Stimulated activated CD8-positive, alpha-beta memory T cell treated with anti-CD3 and anti-CD28 coated beads, Interleukin-15, amount 100 ng/mL, for 48 hours (primary cell): ENCODE measurements around the gene SLC43A3.
"Not testable (repeated sequence)": the region's sequence is repeated elsewhere in the genome, so short reads cannot be mapped to it uniquely, and the experiment has no call there.

Experiments
- DNase-seq, 2 donors: peaks; one replicate each; pipeline ENCODE4 v3.0.0-alpha.2; 2020; ENCODE audit warnings: low read depth in 2 of 2

Gene SLC43A3

GRCh38 chr11:57459164-57460021, 32.5 kb upstream of the SLC43A3 start:
- no peak for DNase-seq

DNA sequence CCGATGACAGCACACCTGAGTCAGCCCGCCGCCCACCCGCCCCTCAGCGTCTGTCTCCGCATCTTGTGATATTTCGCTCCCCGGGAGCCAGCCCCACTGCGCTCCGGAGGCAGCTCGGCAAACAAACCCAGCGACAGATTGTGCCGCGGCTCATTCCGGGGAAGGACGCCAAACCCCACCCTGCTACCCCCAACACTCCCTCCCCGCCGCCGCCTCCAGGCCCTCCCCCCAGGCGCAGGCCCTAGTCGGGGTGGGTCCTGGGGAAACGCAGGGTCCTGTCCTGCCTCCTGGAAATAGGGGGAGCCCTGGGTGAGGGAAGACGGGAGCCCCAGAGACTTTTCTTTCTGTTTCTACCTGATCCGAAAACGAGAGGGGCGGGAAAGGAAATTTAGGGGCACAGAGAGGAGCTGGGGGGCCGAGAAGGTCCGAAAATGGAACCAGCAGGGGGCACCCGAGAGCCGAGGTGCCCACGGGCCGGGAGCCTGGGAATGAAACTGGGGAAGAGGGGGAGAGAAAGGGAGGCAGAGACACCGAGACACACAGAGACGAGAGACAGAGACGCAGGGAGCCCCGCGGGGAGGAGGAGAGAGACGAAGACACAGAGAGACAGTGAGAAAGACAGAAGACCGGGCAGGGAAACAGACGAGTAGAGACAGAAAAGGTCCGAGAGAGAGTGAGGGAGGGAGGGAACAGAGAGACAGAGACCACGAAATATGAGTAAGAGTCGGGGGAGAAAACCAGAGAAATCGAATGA, 31.7 kb upstream of the SLC43A3 start:
- DNase-seq, result peak in 1 of 2 donors; percentile 45

GRCh38 chr11:57458060-57458409, 31.1 kb upstream of the SLC43A3 start:
- DNase-seq, result no peak

GRCh38 chr11:57457643-57458023, 30.7 kb upstream of the SLC43A3 start:
- no peak for DNase-seq

- DNase-seq, result peak; percentile 49 to 56
These were observed 30.2 kb upstream of the SLC43A3 start for GRCh38 chr11:57456960-57457642.

DNA sequence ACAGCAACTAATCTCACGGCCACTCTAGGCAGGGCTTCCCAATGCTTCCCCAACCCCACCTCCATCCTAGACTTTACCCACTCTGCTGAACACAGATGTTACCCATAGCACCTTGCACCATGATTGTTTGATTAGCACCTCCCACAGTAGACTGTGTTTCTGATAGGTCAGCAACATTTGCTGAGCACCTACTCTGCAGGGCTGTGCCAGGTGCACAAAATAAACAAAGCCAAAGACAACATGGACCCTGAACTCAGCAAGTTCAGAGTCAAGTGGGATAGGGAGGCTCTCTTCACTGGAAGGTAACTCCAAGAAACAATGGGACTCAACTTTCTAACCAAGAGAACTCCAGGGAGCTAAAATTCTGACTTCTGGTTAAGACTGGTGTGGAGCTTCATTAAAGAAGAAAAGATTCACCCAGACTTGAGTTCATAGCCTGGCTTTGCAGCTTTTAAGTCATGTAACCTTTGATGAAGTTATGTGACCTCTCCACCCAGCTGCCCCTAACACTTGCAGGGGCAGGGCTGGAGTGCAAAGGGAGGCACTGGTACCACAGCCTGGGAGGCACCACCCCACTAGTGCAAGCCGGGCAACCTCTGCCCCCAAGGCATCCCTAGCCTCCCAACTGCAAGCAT, 26.7 kb upstream of the SLC43A3 start:
- no peak for DNase-seq

- DNase-seq, result no peak
These were observed 19.1 kb upstream of the SLC43A3 start for GRCh38 chr11:57446055-57446454.

- DNase-seq, result not testable (repeated sequence)
These were observed 18.1 kb upstream of the SLC43A3 start for GRCh38 chr11:57445122-57445394.

DNA sequence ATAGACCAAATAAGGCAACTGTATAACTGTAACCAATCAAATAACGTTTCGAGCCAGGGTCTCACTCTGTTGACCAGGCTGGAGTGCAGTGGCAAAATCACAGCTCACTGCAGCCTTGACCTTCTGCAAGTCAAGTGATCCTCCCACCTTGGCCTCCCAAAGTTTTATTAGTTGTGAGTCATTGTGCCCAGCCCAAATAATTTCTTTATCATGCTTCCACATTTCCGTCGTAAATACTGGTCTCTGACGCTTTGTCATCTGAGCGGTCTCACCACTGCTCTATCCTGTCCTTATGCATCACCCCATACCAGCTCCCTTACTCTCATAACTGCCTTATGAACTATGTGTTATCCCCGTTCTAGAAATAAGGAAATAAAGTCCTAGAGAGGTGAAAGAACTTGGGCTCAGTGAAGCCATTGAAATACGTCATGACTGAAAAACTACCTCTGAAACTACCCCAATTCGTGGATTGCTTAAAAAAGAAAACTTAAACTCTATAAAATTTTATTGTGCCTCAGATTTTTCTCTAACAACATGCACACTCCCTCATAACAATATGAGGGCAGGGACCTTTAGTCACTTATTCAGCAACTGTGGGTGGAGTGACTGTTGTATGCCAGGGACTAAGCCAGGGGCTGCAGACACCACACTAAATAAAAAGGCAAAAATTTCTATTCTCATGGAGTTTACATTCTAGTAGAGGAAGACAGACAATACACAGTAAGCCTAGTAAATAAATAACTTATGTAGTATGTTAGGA, 17.6 kb upstream of the SLC43A3 start:
- DNase-seq, result no peak

DNA sequence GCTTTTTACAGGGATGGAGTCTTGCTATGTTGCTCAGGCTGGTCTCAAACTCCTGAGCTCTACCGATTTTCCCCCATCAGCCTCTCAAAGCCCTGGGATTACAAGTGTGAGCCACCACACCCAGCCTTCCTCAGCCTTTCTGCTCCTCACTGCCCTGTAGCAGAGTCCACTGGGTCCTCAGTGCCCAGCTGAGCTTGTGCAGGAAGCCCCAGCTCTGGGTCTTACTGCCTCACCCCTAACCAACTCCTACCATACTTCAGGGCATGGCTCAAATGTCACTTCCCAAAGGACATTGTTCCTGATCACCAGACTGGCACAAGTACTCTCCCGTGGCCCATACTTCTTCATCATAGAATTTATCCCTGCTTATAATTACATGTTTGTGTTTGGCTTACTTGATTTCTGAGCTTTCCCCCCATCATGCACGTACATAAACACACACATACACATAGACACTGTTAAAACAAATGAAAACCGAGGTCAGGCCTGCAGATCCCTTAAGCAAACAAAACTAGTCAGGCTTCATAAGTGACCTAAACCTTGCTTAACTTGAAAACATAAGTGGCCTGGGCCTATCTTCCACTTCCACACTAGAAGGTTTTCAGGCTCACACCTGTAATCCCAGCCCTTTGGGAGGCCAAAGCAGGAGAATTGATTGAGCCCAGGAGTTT, 14.0 kb upstream of the SLC43A3 start:
- no peak for DNase-seq

DNA sequence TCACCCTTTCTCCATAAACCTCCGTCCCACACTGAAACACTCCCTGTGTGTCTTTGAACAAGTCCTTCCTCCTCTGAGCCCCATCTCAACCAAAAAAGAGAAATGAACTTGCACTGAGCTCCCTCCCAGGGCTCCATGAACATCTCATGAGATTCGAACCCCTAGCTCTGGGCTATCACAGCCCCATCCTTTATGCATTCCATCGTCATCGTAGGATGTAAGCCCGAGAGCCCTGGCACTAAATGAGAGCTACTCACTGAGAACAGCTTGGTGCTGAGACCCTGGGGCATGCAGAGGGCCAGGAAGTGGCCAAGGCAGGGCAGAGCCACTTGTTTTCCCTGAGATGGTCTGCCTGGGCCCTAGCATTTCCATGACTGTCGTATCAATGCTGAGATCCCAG, 12.9 kb upstream of the SLC43A3 start:
- DNase-seq, result no peak

GRCh38 chr11:57438345-57439285, 11.7 kb upstream of the SLC43A3 start:
- no peak for DNase-seq

DNA sequence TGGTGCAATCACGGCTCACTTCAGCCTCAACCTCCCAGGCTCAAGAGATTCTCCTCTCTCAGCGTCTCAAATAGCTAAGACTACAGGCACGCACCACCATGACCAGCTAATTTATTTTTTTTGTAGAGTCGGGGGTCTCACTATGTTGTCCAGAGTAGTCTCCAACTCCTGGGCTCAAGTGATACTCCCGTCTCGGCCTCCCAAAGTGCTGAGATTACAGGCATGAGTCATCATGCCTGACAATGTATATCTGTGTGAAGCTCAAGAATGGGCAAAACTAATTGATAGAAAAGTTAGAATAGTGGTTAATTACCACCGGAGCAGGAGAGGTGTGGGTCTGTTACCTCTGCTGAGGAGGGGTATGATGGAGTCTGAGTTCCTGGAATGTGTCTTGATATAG, 9.1 kb upstream of the SLC43A3 start:
- DNase-seq, result no peak

DNA sequence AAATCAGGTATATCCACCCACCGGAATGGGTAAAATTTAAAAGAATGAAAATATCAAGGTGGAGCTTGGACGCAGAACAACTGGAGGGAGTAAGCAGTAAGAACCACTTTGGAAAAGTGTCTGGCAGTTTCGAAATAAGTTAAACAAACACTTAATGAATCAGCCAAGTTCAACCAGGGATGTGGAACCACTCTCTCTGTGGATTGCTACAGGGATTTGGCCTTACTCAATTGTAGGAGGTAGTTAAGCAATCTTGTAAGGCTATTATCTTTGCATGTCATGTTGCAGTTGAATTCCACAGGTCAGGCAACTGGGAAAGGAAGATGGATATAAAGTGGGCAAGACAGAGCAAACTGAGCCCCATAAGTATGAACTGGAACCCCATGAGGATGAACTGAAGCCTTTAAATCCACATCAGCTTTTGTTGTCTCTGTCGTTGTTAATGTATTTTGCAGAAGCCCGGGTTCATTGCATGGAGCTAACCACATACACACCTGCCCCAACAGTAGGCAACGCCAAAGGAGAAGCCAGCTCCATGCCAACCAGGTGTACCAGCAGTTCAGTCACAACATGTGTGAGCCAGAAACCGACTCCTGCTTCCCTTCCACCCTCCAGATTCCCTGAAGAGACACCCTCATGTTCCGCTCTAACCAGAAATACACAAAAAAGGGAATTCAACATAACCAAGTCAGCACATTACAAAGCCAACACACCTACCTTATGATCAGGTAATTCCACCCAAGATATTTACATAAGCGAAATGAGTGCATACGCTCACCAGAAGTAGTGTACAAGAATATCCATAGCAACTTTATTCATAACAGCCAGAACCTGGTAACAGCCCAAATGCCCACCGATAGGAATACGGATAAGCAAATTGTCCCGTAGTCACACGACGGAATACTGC, 8.0 kb upstream of the SLC43A3 start:
- no peak for DNase-seq

DNA sequence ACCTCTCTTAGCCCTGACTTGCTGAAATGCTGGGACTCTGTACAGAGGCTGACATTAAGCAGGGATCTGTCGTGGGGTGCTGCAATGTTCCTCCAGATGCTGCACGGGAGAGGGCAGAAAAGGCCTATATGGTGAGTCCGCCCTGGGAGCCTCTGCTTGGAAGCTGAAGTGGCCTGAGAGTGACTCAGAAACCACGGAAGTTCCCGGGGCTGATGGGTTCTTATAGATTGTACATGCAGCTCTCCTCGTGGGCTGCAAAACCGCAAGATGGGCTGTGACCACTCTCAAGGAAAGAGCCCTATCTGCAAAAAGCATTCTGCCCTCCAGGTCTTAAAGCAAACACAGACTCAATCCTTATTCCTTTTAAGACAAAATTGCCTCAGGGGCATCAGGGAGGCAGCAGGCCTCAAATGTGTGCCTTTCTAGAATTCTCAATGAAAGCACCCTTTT, 5.8 kb upstream of the SLC43A3 start:
- peak; percentile 28 to 33 for DNase-seq

DNA sequence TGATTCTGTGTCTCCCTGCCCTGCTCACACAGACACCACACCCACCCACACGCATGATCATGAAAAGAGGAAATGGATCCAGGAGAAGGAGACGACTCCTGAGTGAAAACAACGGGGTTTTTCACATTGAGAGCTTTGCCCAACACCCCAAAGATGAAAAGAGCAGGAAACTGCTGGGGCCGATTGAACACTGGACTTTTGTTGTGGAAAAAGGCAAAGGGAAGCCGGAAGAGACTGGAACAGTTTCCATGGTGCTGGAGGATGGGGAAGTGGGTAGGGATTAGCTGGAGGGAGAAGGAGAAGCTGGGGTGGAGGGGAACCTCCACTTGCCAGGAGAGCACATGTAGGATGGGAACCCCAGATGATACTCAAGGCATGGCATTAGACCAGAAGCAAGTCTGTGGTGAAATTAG, 5.2 kb upstream of the SLC43A3 start:
- DNase-seq, result no peak

- DNase-seq, result no peak
These were observed 4.0 kb upstream of the SLC43A3 start for GRCh38 chr11:57430952-57431351.

- DNase-seq, result no peak
These were observed 3.0 kb upstream of the SLC43A3 start for GRCh38 chr11:57429946-57430345.

GRCh38 chr11:57428643-57429042, 1.7 kb upstream of the SLC43A3 start:
- no peak for DNase-seq
